ENCODE measurements around the gene CLCN6. TPM values are rescaled to one million over a fixed set of nuclear protein-coding genes. Genes with fewer than 3 reads are reported as not detected.

The CLCN6 gene
- total and polyA plus RNA-seq, 2 of the 8 experiments (the other 6 are each of a cell fraction or from before 2014, with no cell fraction given), result 15.7 to 26.0 TPM

GRCh38 chr1:11793819-11794218 lies 12.2 kb upstream of the CLCN6 start:
- no peak overlapping the region for H2BK5ac ChIP-seq (ENCODE audit: low read depth, low read length)
- peaks cover 9 to 21% (median 11%) of the 10 kb centered on the region in 4 experiments; a peak in 5 of 8 replicates for H3K36me3 ChIP-seq (ENCODE audit: control insufficient read depth in 2 of 4, insufficient read depth in 4 of 4, low read length in 3 of 4)
- no peak overlapping the region for H3K18ac ChIP-seq (ENCODE audit: extremely low read depth, low read length)
- no peak overlapping the region for H2BK20ac ChIP-seq (ENCODE audit: low read length)
- H2AK5ac ChIP-seq (ENCODE audit: low read depth, low read length), result no peak overlapping the region
- H3K9ac ChIP-seq (replicated peaks in 1 of 4; ENCODE audit: extremely low read depth in 1 of 4, low read depth in 3 of 4, low read length in 3 of 4), result no peak overlapping the region
- POLR2A ChIA-PET (ENCODE audit: partially characterized antibody), result interaction anchor here (1.2 to 2.4 kb wide), 6 partner anchors 9 to 103 kb away, joined by 3 to 9 read pairs (median 4); partner anchors contain the start of gene DRAXIN
- no peak overlapping the region for H4K5ac ChIP-seq (ENCODE audit: insufficient read length, low read depth, low read length)
- H4K8ac ChIP-seq (ENCODE audit: extremely low read depth, insufficient read depth, low read length), result no peak overlapping the region
- no peaks in the 10 kb centered on the region for H3K9me3 ChIP-seq (ENCODE audit: insufficient read depth in 2 of 2, low read depth in 1 of 2, low read length in 1 of 2)
- no peak overlapping the region for H2BK120ac ChIP-seq (replicated peaks; ENCODE audit: low read depth, low read length)
- H2BK12ac ChIP-seq (ENCODE audit: low read depth, low read length), result no peak overlapping the region
- no peak for DNase-seq (ENCODE audit: low read depth in 1 of 2, low spot score in 2 of 2)
- H3K4me2 ChIP-seq (ENCODE audit: insufficient read depth in 1 of 2, low read depth in 2 of 2, low read length in 2 of 2), result no peak overlapping the region
- no peaks in the 10 kb centered on the region for H3K23me2 ChIP-seq (ENCODE audit: low read depth, low read length)
- H4K91ac ChIP-seq (replicated peaks; ENCODE audit: insufficient read length, low read length), result no peak overlapping the region
- H3K27me3 ChIP-seq (replicated peaks in 1 of 4; ENCODE audit: control insufficient read depth in 3 of 4, extremely low read depth in 1 of 4, insufficient read depth in 3 of 4, low read length in 3 of 4), result no peaks in the 10 kb centered on the region
- no peak overlapping the region for H3K27ac ChIP-seq (ENCODE audit: low read depth, low read length)
- peaks cover 0 to 5% of the 10 kb centered on the region in 2 experiments for H4K20me1 ChIP-seq (replicated peaks in 1 of 2; ENCODE audit: control insufficient read depth in 1 of 2, insufficient read depth in 2 of 2, low read length in 2 of 2)
- no peaks in the 10 kb centered on the region; the same call in 1 of the 2 replicates for H3K79me1 ChIP-seq (ENCODE audit: low read depth, low read length)
- H3K23ac ChIP-seq (ENCODE audit: insufficient read length), result no peak overlapping the region
- FAIRE-seq, result no peak
- no peak overlapping the region for H3K4ac ChIP-seq (replicated peaks; ENCODE audit: insufficient read length, low read depth, low read length)
- H3K14ac ChIP-seq (ENCODE audit: insufficient read length), result no peak overlapping the region
- H3K4me1 ChIP-seq (replicated peaks in 1 of 4; ENCODE audit: control insufficient read depth in 3 of 4, insufficient read depth in 4 of 4, low read length in 3 of 4), result no peaks in the 10 kb centered on the region
- no peak overlapping the region for H3K4me3 ChIP-seq (ENCODE audit: extremely low read depth in 1 of 4, insufficient read depth in 2 of 4, low read depth in 3 of 4, low read length in 4 of 4)
- WGBS, 2 experiments (ENCODE audit: extremely low coverage in 1 of 2, insufficient coverage in 1 of 2, insufficient read length in 1 of 2, insufficient replicate concordance in 2 of 2, low coverage in 1 of 2, low lambda C conversion rate in 2 of 2, missing lambda C conversion rate in 1 of 2), result 96% methylated on average over 14 of the region's 15 CpGs; no CpG with 5 or more reads in 1 of the 2 experiments
- no peak overlapping the region for H2AFZ ChIP-seq (ENCODE audit: low read length)
- no peaks in the 10 kb centered on the region for H3K79me2 ChIP-seq (ENCODE audit: control insufficient read depth in 1 of 2, insufficient read depth in 2 of 2, low read length in 2 of 2)
- no peak overlapping the region for H2BK15ac ChIP-seq (ENCODE audit: low read length)
- H3K56ac ChIP-seq (replicated peaks; ENCODE audit: insufficient read length, low read depth, low read length), result no peak overlapping the region
- CTCF ChIA-PET (ENCODE audit: partially characterized antibody), result interaction anchor here (0.7 to 1.2 kb wide), 3 partner anchors 8 to 104 kb away, joined by 3 to 6 read pairs (median 3); no protein-coding TSS in a partner anchor
- TF ChIP-seq, protein P1, sequence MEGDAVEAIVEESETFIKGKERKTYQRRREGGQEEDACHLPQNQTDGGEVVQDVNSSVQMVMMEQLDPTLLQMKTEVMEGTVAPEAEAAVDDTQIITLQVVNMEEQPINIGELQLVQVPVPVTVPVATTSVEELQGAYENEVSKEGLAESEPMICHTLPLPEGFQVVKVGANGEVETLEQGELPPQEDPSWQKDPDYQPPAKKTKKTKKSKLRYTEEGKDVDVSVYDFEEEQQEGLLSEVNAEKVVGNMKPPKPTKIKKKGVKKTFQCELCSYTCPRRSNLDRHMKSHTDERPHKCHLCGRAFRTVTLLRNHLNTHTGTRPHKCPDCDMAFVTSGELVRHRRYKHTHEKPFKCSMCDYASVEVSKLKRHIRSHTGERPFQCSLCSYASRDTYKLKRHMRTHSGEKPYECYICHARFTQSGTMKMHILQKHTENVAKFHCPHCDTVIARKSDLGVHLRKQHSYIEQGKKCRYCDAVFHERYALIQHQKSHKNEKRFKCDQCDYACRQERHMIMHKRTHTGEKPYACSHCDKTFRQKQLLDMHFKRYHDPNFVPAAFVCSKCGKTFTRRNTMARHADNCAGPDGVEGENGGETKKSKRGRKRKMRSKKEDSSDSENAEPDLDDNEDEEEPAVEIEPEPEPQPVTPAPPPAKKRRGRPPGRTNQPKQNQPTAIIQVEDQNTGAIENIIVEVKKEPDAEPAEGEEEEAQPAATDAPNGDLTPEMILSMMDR (IDR thresholded peaks at IDR 0.05; ENCODE audit: control extremely low read depth in 1 of 3, insufficient read depth in 1 of 3, low read depth in 1 of 3, low read length in 3 of 3), result no peak
